GM06990 (cell line): Measurements from ENCODE around the gene CTAGE4.
"Not testable (repeated sequence)": the region's sequence is repeated elsewhere in the genome, so short reads cannot be mapped to it uniquely, and the experiment has no call there.

Source experiments
- DNase-seq: peaks from one replicate; pipeline ENCODE4 v3.0.0-alpha.2; 2011; ENCODE audit not compliant: insufficient read length; ENCODE audit errors: extremely low read depth
- H3K27me3 ChIP-seq: replicated peaks from 2 replicates; pipeline ENCODE4 v1.6.0; 2011; ENCODE audit warnings: low read length; ENCODE audit not compliant: control insufficient read depth, insufficient read depth
- H3K36me3 ChIP-seq: 2 replicates; pipeline ENCODE4 v1.5.1; 2011; ENCODE audit warnings: low read length; ENCODE audit not compliant: control insufficient read depth, insufficient read depth
- H3K4me3 ChIP-seq: replicated peaks from 2 replicates; pipeline ENCODE4 v1.5.1; 2011; ENCODE audit warnings: low read depth, mild to moderate bottlenecking, control low read depth, low read length

CTAGE4 gene

DNA sequence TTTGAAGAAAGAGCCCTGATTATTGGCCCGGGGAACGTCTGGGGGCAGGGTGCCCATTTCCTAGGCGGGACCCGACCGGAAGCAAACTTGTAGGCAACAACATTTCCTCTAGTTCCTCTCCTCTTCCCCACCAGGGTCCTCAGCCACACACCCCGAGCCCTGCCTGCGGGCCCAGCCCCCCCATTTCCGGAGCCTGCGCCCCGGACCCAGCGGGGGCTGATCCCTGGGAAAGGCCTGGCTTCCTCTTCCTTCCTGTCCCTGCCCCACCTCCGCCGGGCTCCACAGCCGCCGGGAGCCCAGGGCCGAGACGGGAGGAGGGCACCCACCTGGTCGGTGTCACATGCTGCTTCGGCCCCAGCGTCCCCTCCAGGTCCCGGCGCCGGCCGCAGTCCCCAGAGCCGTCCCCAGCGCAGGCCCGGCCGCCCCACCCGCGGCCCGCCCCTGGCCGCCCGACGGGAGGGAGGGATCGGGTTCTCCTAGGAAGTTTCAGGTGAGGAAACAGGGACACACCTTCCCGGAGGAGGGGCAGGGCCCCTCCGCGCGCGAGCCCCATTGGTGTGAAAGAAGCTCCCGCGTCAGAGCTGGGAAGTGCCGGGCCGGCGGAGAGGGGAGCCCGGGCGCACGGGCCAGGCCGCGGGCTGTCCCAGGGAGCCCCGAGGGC is 12.1 kb downstream of the CTAGE4 start, which contains the start of gene ARHGEF35:
Gene ARHGEF35 (minus strand): TSS at position 622 of the 661 bp plus-strand sequence. CDS start 7,450 bp downstream, outside the sequence.
- not testable (repeated sequence) for H3K36me3 ChIP-seq, H3K27me3 ChIP-seq, DNase-seq, H3K4me3 ChIP-seq

- H3K4me3 ChIP-seq, DNase-seq, H3K36me3 ChIP-seq, H3K27me3 ChIP-seq: not testable (repeated sequence)
These were observed 15.7 kb downstream of the CTAGE4 start for GRCh38 chr7:144198934-144199333.

GRCh38 chr7:144201978-144202377 is 18.7 kb downstream of the CTAGE4 start:
- H3K4me3 ChIP-seq, DNase-seq, H3K27me3 ChIP-seq, H3K36me3 ChIP-seq: not testable (repeated sequence)

- H3K27me3 ChIP-seq, DNase-seq, H3K36me3 ChIP-seq, H3K4me3 ChIP-seq: not testable (repeated sequence)
These were observed 19.8 kb downstream of the CTAGE4 start for GRCh38 chr7:144203086-144203485.

DNA sequence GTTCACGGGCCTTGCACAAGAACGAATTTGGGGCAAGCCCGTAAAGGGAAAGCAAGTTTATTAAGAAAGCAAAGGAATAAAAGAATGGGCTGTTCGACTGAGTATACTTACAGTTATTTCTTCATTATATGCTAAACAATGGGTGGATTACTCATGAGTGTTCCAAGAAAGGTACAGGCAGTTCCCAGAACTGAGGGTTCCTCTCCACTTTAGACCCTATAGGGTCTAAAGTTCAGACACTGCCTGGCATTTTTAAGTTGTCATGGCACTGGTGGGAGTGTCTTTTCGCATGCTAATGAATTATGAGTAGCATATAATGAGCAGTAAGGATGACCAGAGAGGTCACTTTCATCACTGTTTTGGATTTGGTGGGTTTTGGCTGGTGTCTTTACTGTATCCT is 22.0 kb downstream of the CTAGE4 start:
- not testable (repeated sequence) for H3K27me3 ChIP-seq, H3K36me3 ChIP-seq, DNase-seq, H3K4me3 ChIP-seq

- not testable (repeated sequence) for H3K4me3 ChIP-seq, H3K36me3 ChIP-seq, DNase-seq, H3K27me3 ChIP-seq
These were observed 33.9 kb downstream of the CTAGE4 start for GRCh38 chr7:144217200-144217599.

- not testable (repeated sequence) for H3K4me3 ChIP-seq, H3K36me3 ChIP-seq, H3K27me3 ChIP-seq, DNase-seq
These were observed 35.3 kb downstream of the CTAGE4 start for GRCh38 chr7:144218581-144218980.

DNA sequence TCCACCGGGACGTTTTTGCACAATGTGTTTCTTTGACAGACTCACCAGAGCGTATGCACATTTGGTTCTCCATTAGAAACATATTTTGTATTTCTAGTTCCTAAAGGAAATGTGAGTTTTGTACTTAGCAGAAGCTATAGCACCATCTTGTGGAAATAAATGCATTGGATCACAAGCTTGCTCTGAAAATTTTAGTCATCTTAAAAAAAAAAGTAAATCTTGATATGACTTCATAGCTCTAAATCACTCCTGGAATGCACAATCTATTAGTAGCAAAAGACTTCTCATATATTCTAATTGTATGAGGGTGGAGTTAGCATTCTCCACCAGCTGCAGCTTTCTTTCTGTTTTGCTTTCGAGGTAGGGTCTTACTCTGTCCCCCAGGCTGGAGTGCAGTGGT is 35.9 kb downstream of the CTAGE4 start:
- DNase-seq, H3K36me3 ChIP-seq: not testable (repeated sequence)

DNA sequence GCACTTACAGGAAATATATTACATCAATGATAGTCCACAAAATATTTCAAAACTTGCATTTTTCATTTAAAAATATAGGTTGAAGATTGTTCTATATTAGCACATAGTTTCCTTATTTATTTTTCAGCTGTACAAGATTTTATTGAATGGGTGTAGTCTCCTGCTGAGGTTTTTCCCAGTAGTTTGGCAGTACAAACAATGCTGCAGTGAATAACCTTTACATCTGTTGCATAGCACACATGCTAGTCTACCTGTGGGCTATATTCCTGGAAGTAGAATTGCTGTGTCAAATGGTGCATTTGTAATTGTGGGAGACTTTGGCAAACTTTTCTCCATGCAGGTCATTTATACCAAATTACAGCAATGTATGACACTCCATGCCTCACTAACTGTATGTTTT is 37.3 kb downstream of the CTAGE4 start:
- H3K36me3 ChIP-seq, H3K27me3 ChIP-seq, DNase-seq, H3K4me3 ChIP-seq: not testable (repeated sequence)

More for the DNA sequence above, 35.9 kb downstream of the CTAGE4 start:
- H3K4me3 ChIP-seq, H3K27me3 ChIP-seq: not testable (repeated sequence)

DNA sequence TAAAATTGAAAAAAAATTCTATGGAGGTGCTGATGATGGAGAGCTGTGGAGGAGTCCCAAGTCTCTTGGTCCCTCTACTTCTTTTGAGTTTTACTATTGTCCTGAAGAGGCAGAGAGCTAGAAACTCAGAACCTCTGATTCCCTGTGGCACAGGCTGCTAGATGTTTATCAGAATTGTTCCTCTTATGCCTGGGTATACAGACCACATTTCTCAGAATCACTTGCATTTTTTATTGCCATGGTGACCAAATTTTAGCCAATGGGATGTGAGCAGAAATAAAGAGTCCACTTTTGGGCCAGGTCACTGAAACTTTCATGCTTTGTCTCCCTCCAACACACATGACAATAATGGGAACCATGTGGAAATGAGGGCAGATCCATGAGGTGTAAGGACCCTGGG is 40.4 kb downstream of the CTAGE4 start:
- H3K4me3 ChIP-seq, H3K36me3 ChIP-seq, DNase-seq, H3K27me3 ChIP-seq: not testable (repeated sequence)

GRCh38 chr7:144226866-144227265 is 43.6 kb downstream of the CTAGE4 start:
- not testable (repeated sequence) for H3K4me3 ChIP-seq, DNase-seq, H3K36me3 ChIP-seq, H3K27me3 ChIP-seq

DNA sequence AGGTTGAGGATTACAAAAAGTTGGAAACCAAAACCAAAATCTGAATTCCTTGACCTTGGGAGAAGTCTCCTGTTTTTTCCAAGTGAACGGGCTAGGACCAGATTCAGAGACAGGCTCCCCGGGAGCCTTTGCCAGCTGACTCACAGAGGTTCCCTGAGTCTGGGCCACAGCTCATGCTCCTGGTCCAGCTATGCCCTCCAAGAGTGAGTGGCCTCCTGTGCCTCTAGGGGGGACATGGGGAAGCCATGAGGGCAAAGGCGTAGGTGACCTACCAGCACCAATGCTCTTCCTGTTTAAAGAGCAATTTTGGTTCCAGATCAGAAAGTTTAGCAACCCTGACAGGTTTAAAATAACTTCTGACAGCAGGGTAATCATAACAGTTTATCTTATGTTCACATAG is 45.5 kb downstream of the CTAGE4 start:
- not testable (repeated sequence) for H3K4me3 ChIP-seq, H3K27me3 ChIP-seq, H3K36me3 ChIP-seq, DNase-seq

- not testable (repeated sequence) for H3K27me3 ChIP-seq, H3K36me3 ChIP-seq, H3K4me3 ChIP-seq, DNase-seq
These were observed 47.8 kb downstream of the CTAGE4 start for GRCh38 chr7:144231027-144231426.

DNA sequence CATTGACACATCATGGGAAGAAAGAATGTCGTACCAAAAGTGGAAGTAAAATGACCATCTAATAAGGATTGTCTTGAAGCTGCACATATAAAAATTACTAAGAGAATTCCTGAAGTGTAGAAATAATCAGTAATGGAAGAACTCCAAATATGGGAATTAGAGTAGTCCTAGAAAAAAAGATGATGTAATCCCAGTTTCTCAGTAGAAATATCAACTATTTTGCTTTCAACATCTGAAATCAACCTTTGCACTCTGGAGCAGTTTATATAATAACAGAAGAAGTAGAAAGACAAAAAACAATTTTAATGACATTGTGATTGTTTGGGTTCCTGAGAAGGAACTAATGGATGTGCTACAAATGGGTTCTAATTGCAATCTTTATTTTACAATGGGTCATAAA is 49.8 kb downstream of the CTAGE4 start:
- H3K36me3 ChIP-seq, H3K27me3 ChIP-seq, DNase-seq, H3K4me3 ChIP-seq: not testable (repeated sequence)
